GM18870 (cell line): ENCODE results near the gene ACTL6B.
"Not testable (repeated sequence)": the region's sequence is repeated elsewhere in the genome, so short reads cannot be mapped to it uniquely, and the experiment has no call there.

Source experiments
- ATAC-seq: cut with Tn5 transposase; IDR thresholded peaks from one replicate; pipeline ENCODE4 v1.9.1; 2021; ENCODE audit warnings: moderate library complexity; ENCODE audit not compliant: unreplicated experiment

ACTL6B gene

GRCh38 chr7:100671353-100672327 lies 15.4 kb upstream of the ACTL6B start:
- ATAC-seq, result no peak

- no peak for ATAC-seq
Observed at GRCh38 chr7:100670074-100670473, 13.8 kb upstream of the ACTL6B start.

DNA sequence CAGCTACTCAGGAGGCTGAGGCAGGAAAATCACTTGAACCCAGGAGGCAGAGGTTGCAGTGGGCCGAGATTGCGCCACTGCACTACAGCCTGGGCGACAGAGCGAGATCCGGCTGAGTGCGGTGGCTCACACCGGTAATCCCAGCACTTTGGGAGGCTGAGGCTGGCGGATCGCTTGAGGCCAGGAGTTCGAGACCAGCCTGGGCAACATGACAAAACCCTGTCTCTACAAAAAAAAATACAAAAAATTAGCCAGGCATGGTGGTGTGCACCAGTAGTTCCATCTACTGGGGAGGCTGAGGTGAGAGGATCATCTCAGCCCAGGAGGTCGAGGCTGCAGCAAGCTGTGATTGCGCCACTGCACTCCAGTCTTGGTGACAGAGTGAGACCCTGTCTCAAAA lies 12.9 kb upstream of the ACTL6B start:
- not testable (repeated sequence) for ATAC-seq

DNA sequence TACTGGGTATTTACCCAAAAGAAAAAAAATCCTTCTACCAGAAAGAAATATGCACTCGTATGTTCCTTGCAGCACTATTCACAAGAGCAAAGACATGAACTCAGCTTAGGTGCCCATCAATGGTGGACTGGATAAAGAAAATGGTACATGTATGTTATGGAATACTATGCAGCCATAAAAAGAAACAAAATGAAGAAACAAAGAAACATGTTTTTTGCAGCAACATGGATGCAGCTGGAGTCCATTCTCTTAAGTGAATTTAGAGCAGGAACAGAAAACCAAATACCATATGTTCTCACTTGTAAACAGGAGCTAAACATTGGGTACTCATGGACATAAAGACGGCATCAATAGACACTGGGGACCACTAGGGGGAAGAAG lies 11.8 kb upstream of the ACTL6B start:
- no peak for ATAC-seq

- ATAC-seq, result no peak
Observed at GRCh38 chr7:100667331-100668068, 11.3 kb upstream of the ACTL6B start.

GRCh38 chr7:100665168-100665726 lies 9.0 kb upstream of the ACTL6B start:
- no peak for ATAC-seq

DNA sequence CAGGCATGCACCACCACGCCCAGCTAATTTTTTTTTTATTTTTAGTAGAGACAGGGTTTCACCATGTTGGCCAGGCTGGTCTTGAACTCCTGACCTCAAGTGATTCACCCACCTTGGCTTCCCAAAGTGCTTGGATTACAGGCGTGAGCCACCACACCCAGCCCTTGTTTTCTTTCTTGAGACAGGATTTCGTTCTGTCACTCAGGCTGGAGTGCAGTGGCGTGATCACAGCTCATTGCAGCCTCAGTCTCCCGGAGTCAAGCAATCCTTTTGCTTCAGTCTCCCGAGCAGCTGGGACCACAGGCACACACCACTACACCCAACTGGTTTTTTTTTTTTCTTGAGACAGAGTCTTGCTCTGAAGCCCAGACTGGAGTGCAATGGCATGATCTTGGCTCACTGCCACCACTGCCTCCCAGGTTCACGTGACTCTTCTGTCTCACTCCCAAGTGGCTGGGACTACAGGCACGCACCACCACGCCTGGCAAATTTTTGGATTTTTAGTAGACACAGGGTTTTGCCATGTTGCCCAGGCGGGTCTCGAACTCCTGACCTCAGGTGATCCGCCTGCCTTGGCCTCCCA lies 6.0 kb upstream of the ACTL6B start:
- ATAC-seq, result not testable (repeated sequence)

DNA sequence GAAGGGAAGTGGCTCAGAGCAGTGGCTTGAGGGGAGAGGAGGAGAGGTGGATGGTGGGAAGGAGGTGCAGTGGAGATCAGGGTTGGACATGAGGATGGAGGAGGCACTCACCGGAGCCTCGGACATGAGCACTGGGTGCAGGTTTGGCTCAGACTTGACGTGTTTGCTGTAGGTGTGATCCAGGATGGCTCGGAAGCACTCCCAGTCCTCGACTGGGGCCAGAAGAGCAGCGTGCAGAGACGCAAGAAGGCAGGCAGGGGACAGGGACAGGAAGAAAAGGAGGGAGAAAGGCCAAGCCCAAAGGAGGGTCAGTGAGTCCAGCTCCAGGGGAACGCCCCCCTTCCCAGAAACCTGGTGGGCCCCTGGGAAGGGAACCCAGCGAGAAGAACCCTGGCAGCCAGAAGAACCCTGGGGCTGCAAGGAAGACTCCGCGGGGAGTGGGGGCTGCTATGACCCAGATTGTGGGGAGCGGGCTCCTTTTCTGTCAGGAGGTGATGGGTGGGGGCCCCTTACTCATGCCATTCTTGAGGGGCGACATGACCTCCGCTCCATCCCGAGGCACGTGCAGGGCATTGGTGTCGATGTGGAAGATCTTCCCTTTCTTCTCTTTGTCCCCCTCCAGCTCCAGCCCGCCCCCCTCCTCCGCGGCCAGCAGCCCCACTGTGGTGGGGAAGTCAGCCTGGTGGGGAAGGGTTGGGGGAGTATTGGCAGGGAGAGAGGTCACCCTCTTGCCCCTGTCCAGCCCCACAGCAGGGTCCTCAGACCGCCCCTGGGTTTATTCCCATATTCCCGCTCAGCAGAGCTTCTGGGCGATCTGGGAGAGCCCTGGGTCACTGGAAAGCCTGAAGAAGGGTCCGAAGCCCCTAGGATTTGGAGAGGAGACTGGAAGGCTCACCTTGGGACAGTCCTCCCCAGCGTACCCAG lies 1.1 kb downstream of the ACTL6B start:
- no peak for ATAC-seq

DNA sequence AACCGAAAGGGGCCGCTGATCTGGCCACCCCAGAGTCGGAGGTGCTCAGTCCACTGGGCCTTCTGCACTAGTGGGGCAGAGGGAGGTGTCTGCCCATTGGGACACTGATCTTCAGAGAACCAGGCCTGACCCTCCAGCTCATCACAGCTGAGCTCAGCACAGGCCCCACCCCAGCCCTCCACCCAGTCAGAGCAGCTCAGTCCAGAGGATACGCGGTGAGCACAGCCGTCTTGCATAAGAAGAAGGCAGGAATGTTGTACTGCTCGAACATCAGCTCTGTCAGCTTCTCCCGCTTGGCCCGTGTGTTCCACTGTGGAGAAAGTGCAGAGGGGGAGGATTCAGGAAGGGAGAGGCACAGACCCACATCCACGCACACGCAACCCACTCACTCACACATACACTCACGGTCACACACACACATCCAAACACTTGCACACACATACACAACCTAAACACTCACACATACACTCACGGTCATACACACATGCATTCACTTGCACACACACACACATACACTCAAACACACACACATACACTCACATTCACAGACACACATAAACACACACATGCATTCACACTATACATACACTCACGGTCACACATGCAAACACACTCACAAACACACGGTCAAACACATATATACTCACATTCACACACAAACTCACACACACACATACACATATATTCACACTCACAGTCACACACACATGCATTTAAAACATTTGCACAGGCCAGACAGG lies 6.3 kb downstream of the ACTL6B start:
- no peak for ATAC-seq

DNA sequence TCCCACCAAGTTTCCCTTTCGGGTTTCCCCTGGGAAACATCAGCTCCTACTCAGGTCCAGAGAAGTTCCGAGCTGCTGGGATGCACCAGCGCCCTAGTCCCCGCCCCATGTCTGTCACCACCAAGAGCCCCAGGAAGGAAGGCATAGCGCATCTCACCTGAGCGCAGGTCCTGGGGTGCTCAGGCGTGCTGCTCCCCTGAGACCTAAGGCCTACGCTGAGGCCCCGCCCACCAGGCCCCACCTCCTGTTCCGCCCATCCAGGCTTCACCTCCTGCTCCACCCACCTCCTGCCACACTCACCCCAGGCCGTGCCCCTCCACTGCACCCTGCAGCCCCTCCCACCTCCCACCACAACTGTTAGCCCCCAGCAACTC lies 13.7 kb downstream of the ACTL6B start:
- ATAC-seq, result no peak

GRCh38 chr7:100641860-100642533 lies 14.3 kb downstream of the ACTL6B start:
- ATAC-seq, result no peak

DNA sequence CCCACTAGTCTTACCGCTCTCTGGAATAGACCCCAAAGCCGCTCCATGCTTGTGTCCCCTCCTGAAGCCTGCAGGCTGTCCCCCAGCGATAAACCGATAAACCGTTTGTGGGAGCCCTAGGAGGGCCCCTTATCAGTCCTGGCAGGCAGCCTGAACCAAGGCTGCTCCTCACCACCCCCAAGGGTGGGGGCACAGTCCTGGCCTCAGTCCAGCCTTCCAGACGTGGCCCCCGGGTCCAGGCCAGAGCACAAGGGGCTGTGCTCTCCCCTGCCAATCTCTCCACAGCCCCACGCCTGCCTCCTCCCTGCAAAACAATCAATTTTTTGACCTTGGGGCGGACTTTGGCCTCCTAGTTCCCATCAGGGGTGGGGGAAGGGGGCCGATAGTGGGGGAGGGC lies 14.8 kb downstream of the ACTL6B start, which contains the start of gene TFR2:
TSS of gene TFR2 (minus strand) at position 90 of the 397 bp plus-strand sequence. CDS start at position 47, 43 bp downstream.
- no peak for ATAC-seq

DNA sequence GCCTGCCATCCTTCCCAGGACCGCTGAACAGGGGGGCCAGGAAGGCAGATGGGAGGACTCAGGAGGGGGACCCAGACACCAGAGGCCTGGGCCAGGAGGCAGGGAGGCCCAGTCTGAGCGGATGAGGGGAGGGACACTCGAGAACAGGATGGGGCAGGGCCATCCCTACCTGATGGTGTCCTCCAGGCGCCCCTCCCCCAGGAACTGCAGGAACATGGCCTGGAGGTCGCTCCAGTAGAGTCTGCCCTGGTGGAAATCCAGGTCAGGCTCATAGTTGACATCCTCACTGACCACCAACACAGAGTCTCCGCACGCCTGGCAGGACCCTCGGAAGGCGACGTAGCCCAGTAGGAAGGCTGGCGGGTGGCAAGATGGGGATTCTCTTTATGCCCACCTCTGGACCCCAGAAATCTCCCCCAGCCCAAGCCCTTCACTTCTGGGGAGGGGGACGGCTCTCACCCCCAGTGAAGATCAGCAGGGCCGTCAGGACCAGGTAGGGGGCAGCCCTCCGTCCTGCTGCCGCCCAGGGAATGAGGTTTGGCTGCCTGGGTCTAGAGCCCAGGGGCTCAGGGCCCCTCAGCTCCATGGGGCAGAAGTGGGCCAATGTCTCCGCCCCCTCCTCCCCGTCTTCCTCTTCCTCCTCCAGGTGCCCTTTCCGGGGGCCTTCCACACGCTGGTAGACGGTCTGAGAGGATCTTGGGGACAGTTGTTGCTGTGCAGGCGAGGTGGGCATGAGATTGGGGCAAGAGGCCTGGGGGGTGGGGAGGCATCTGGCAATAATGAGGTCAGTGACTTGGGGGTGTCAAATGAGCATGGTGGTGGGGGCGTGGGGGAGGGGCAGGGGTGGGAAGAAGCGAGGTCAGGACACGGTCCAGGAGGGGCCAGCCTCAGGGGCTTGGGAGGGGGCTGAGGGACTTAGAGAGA lies 15.5 kb downstream of the ACTL6B start:
- no peak for ATAC-seq

DNA sequence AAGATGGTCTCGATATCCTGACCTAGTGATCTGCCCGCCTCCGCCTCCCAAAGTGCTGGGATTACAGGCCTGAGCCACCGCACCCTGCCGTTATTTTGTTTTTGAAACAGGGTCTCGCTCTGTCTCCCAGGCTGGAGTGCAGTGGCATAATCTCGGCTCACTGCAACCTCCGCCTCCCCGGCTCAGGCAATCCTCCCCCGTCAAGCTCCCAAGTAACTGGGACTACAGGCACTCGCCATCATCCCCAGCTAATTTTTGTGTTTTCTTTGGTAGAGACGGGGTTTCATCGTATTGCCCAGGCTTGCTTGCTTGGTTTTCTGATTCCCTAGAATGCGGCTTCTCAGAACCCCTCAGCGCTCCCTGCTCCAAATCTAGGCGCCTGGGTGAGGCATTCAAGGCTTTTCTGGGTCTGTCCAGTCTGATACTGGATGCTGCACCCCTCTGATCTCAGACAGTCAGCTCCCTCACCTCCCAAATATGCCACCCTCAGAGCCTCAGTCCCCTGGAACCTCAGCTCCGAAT lies 16.2 kb downstream of the ACTL6B start:
- ATAC-seq, result no peak

GRCh38 chr7:100632951-100633717 lies 23.1 kb downstream of the ACTL6B start:
- no peak for ATAC-seq

DNA sequence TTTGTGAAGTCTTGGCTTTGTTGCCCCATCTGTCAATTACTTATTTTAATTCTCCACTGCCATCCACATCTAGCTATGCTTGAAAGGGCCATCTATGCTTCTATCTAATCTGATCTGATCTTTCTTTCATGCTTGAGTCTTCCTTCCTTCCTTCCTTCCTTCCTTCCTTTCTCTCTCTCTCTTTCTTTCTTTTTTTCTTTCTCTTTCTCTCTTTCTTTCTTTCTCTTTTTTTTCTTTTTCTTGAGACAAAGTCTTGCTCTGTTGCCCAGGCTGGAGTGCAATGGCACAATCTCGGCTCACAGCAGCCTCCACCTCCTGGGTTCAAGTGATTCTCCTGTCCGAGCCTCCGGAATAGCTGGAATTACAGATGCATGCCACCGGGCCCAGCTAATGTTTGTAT lies 26.2 kb downstream of the ACTL6B start:
- ATAC-seq, result no peak
